KMS-11 (cell line): ENCODE data around the gene FXYD7.

Source experiments
- H2AFZ ChIP-seq: fragments of 200-600 bp; sonication (generic); 2 replicates; pipeline ENCODE4 v1.6.1; 2016; ENCODE audit warnings: antibody characterized with exemption, mixed run types, low read depth
- H3K27ac ChIP-seq: fragments of 200-600 bp; sonication (generic); 2 replicates; pipeline ENCODE4 v1.6.1; 2016; ENCODE audit warnings: mild to moderate bottlenecking, mixed run types
- H3K27me3 ChIP-seq: fragments of 200-600 bp; sonication (generic); 2 replicates; pipeline ENCODE4 v1.6.1; 2017; ENCODE audit warnings: mild to moderate bottlenecking, low read depth, mixed run types, moderate library complexity; ENCODE audit not compliant: insufficient read depth
- H3K36me3 ChIP-seq: fragments of 200-600 bp; sonication (generic); 2 replicates; pipeline ENCODE4 v1.6.1; 2017; ENCODE audit warnings: mild to moderate bottlenecking, mixed run types; ENCODE audit not compliant: insufficient read depth
- H3K4me1 ChIP-seq: fragments of 200-600 bp; sonication (generic); 2 replicates; pipeline ENCODE4 v1.6.1; 2016; ENCODE audit warnings: mild to moderate bottlenecking, low read depth, mixed run types; ENCODE audit not compliant: poor library complexity, severe bottlenecking
- H3K4me2 ChIP-seq: fragments of 200-600 bp; sonication (generic); 2 replicates; pipeline ENCODE4 v1.7.0; 2016; ENCODE audit warnings: mild to moderate bottlenecking, mixed run types
- H3K4me3 ChIP-seq: fragments of 200-600 bp; sonication (generic); IDR thresholded peaks from 2 replicates; pipeline ENCODE4 v1.6.1; 2017; ENCODE audit warnings: low read depth, low read length, mixed read lengths; ENCODE audit not compliant: insufficient read depth
- H3K79me2 ChIP-seq: fragments of 200-600 bp; sonication (generic); 2 replicates; pipeline ENCODE4 v1.6.1; 2016; ENCODE audit warnings: low read depth, mixed run types; ENCODE audit not compliant: insufficient read depth
- H3K9ac ChIP-seq: fragments of 200-600 bp; sonication (generic); 2 replicates; pipeline ENCODE4 v1.6.1; 2016; ENCODE audit warnings: mild to moderate bottlenecking, mixed run types
- H4K20me1 ChIP-seq: fragments of 200-600 bp; sonication (generic); 2 replicates; pipeline ENCODE4 v1.6.1; 2016; ENCODE audit warnings: mild to moderate bottlenecking, mixed run types; ENCODE audit not compliant: insufficient read depth
- CTCF ChIP-seq: fragments of 200-600 bp; sonication (generic); conservative IDR thresholded peaks from 2 replicates; pipeline ENCODE4 v1.6.1; 2017; ENCODE audit warnings: low read depth, mild to moderate bottlenecking, antibody characterized with exemption, low read length, moderate library complexity, mixed read lengths

FXYD7 gene

DNA sequence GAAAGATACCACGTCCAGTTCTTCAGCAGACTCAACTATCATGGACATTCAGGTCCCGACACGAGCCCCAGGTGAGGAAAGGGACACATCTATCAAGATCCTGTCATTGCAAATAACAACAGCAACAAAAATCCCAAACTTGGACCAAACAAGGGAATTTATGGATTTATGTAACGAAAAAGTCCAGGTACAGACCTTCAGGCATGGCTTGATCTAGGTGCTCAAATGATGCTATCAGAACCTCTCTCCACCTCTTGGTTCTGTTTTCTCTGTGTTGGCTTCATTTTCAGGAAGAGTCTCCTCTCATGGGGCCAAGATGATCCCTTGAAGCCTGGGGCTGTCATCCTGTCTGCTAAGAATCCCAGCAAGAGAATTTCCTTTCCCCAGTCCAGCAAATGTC lies 14.4 kb downstream of the FXYD7 start:
- Histone ChIP-seq H3K79me2 (peaks cover 21% of the 10 kb centered on the region), H4K20me1 (no peaks in the 10 kb centered on the region), H3K4me1 (peaks cover 12% of the 10 kb centered on the region), H3K4me3 (no peak overlapping the region), H3K27me3 (no peaks in the 10 kb centered on the region), H3K9ac (no peak overlapping the region), H3K36me3 (peaks cover 4% of the 10 kb centered on the region; the same call in 1 of the 2 replicates), H3K4me2 (no peak overlapping the region), H2AFZ (no peak overlapping the region), H3K27ac (no peak overlapping the region)
- TF ChIP-seq CTCF = no peak

DNA sequence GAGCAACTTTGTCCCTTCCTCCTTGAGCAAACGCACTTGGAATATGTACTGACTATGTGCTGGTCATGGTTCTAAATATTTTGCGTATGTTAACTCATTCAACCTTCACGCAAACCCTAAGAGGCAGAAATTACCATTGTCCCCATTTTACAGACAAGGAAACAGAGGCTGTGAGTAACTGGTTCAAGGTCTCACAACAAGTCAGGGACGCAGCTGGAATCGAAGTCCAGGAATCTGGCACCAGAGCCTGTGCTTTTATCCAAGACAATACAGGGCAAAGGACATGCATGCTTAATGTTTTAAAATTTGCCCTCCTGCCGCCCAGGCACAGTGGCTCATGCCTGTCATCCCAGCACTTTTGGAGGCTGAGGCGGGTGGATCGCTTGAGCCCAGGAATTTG lies 16.6 kb downstream of the FXYD7 start:
- no peak overlapping the region for H3K9ac ChIP-seq
- H4K20me1 ChIP-seq = no peaks in the 10 kb centered on the region
- H2AFZ ChIP-seq = no peak overlapping the region
- no peaks in the 10 kb centered on the region for H3K27me3 ChIP-seq
- no peak overlapping the region for H3K27ac ChIP-seq
- H3K36me3 ChIP-seq = peaks cover 4% of the 10 kb centered on the region; the same call in 1 of the 2 replicates
- H3K79me2 ChIP-seq = peaks cover 21% of the 10 kb centered on the region
- peaks cover 7% of the 10 kb centered on the region for H3K4me1 ChIP-seq
- H3K4me2 ChIP-seq = no peak overlapping the region
- H3K4me3 ChIP-seq = no peak overlapping the region
- TF ChIP-seq CTCF = no peak

DNA sequence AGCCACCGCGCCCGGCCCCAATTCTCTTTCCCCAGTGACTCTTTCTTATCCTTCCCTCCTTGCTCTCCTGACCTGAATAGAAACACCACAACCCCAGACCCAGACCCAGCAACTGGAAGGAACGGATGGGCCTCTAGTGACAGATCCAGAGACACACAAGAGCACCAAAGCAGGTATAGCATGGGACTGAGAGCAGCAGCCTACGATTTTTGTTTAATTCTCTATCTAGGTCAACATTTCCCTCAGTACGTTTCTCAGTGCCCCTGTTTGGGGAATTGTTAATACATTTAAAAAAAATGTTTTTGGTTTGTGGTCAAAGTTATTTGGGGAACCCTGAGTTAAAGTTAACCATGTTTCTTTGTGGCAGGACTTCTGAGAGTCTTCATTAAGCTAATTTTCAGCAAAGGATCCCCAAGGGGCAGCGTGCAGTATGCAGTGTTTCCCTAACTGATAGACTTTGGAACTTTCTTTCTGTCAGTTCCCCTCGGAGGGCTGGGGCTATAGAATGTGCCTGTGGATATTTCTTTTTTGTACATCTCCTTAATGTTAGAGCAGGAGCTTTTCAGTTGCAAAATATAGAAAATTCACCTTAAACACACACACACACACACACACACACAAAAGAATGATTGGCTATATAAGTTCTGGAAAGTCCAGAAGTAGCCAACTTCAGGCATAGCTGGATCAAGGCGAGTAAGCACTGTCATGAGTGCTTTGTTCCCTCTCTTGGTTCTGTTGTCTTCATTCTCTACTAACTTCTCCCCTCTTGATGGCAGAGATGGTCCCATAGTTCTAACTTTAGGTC lies 17.8 kb downstream of the FXYD7 start:
- no peak overlapping the region for H2AFZ ChIP-seq
- H3K4me2 ChIP-seq = no peak overlapping the region
- no peak overlapping the region for H3K9ac ChIP-seq
- H3K27me3 ChIP-seq = no peaks in the 10 kb centered on the region
- peaks cover 6% of the 10 kb centered on the region for H3K4me1 ChIP-seq
- peaks cover 4% of the 10 kb centered on the region; the same call in 1 of the 2 replicates for H3K36me3 ChIP-seq
- no peak overlapping the region for H3K4me3 ChIP-seq
- no peaks in the 10 kb centered on the region for H4K20me1 ChIP-seq
- no peak for TF ChIP-seq CTCF
- H3K79me2 ChIP-seq = peaks cover 9% of the 10 kb centered on the region
- no peak overlapping the region for H3K27ac ChIP-seq

DNA sequence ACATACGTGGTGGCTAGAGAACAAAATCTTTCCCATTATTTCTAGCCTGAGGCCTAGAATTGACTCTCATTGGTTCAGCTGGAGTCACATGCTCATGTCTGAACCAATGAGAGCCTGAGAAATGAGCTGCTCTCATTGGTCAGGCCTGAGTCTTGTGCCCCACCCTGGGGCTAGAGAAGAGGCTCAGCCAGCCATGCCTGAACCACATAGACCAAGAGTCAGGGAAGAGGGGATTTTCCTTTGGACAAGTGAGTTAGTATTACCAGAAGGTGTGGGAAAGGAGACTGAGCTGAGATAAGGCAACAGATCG lies 18.3 kb downstream of the FXYD7 start:
- no peak for TF ChIP-seq CTCF
- Histone ChIP-seq H3K4me1 (peaks cover under 1% of the 10 kb centered on the region), H3K4me2 (no peak overlapping the region), H3K36me3 (peaks cover 4% of the 10 kb centered on the region; the same call in 1 of the 2 replicates), H3K27me3 (no peaks in the 10 kb centered on the region), H3K79me2 (peaks cover 4% of the 10 kb centered on the region; the same call in 1 of the 2 replicates), H3K4me3 (no peak overlapping the region), H3K27ac (no peak overlapping the region), H4K20me1 (no peaks in the 10 kb centered on the region), H2AFZ (no peak overlapping the region), H3K9ac (no peak overlapping the region)
